PC-3 (cell line): ENCODE data around the gene GRB10.

Experiments used
- EZH2 ChIP-seq: fragments of 300-600 bp; sonication (generic); IDR thresholded peaks from one replicate; pipeline ENCODE4 v1.6.1; 2017; ENCODE audit warnings: antibody characterized with exemption, mild to moderate bottlenecking, low read length; ENCODE audit not compliant: unreplicated experiment
- TF ChIP-seq, protein P1 (sequence below): fragments of 300-600 bp; sonication (generic); conservative IDR thresholded peaks from 2 replicates; pipeline ENCODE4 v1.5.1; 2017; ENCODE audit warnings: antibody characterized with exemption, low read depth, mild to moderate bottlenecking, low read length

DNA sequence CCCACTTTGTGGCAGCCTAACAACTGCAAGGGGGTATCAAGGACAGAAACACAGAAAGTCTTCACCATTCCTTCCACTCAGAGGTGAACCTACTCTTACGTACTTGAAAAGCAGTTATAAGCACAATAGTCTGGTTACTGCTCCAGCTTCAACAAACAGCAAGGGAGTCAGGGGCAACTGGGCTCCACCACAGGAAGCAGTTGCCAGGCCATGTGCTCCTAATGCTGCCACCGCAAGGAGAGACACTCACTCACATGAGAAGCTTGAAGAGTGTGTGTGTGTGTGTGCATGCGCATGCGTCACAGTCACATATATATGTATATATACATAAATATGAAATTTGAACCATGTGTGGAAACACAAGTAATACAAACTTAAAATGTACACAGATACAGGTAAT lies 65.5 kb downstream of the GRB10 start:
- TF ChIP-seq, protein P1, sequence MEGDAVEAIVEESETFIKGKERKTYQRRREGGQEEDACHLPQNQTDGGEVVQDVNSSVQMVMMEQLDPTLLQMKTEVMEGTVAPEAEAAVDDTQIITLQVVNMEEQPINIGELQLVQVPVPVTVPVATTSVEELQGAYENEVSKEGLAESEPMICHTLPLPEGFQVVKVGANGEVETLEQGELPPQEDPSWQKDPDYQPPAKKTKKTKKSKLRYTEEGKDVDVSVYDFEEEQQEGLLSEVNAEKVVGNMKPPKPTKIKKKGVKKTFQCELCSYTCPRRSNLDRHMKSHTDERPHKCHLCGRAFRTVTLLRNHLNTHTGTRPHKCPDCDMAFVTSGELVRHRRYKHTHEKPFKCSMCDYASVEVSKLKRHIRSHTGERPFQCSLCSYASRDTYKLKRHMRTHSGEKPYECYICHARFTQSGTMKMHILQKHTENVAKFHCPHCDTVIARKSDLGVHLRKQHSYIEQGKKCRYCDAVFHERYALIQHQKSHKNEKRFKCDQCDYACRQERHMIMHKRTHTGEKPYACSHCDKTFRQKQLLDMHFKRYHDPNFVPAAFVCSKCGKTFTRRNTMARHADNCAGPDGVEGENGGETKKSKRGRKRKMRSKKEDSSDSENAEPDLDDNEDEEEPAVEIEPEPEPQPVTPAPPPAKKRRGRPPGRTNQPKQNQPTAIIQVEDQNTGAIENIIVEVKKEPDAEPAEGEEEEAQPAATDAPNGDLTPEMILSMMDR, result no peak
- no peak for TF ChIP-seq EZH2
